Activated B cell treated with CpG ODN at 0.5 μM for 24 hours (primary cell): ENCODE data around the gene LRRC45. TPM values are rescaled to one million over a fixed set of nuclear protein-coding genes. Genes with fewer than 3 reads are reported as not detected.

ENCODE experiments used
- ATAC-seq: fragments of 200-7000 bp; cut with Tn5 transposase; one replicate; pipeline ENCODE4 v1.10.0; 2021; ENCODE audit warnings: low read depth, mild to moderate bottlenecking, moderate library complexity
- CTCF ChIA-PET: fragments of 350-600 bp; sonication (Branson Sonifier 250); formaldehyde crosslinking; loops from one replicate; lab custom pipeline; 2021; ENCODE audit warnings: antibody characterized with exemption; lab: Charles Lee
- POLR2A ChIA-PET: fragments of 350-600 bp; sonication (Branson Sonifier 250); formaldehyde crosslinking; loops from one replicate; lab custom pipeline; 2021; ENCODE audit warnings: antibody characterized with exemption; lab: Charles Lee
- DNase-seq: peaks from one replicate; pipeline ENCODE4 v3.0.0; 2022
- H3K27ac Mint-ChIP-seq: one replicate; pipeline ENCODE4 v1.8.0; 2020; ENCODE audit warnings: mixed read lengths
- H3K27me3 Mint-ChIP-seq: one replicate; pipeline ENCODE4 v1.8.0; 2021; ENCODE audit warnings: mixed read lengths
- H3K36me3 Mint-ChIP-seq: one replicate; pipeline ENCODE4 v1.8.0; 2021; ENCODE audit warnings: low read depth, mixed read lengths
- H3K4me1 Mint-ChIP-seq: one replicate; pipeline ENCODE4 v1.8.0; 2021; ENCODE audit warnings: mixed read lengths
- H3K4me3 Mint-ChIP-seq: one replicate; pipeline ENCODE4 v1.8.0; 2020; ENCODE audit warnings: mild to moderate bottlenecking, mixed read lengths
- H3K9me3 Mint-ChIP-seq: one replicate; pipeline ENCODE4 v1.8.0; 2020; ENCODE audit warnings: mixed read lengths
- CTCF ChIP-seq: fragments of 200-600 bp; IDR thresholded peaks from one replicate; pipeline ENCODE4 v1.8.0; 2022; ENCODE audit warnings: antibody characterized with exemption, mild to moderate bottlenecking
- intact Hi-C: fragments of 100-400 bp; cut with micrococcal nuclease; formaldehyde crosslinking; loops from one replicate; pipeline ENCODE4 v1.15.1; 2024
- total RNA-seq: library from RNA; stranded (reverse); gene quantifications from 2 replicates; pipeline ENCODE4 v1.2.3, GENCODE V29; 2022

LRRC45 gene
- total RNA-seq, 1 donor from 2014 or later, result 10.6 TPM

- TF ChIP-seq CTCF, result no peak
- no peak for ATAC-seq
- CTCF ChIA-PET, result no interaction called here
Measured at GRCh38 chr17:82079001-82079677, 56.0 kb downstream of the LRRC45 start.

GRCh38 chr17:82080048-82080788 lies 57.1 kb downstream of the LRRC45 start:
- Mint-ChIP-seq H3K4me3 (no peak overlapping the region), H3K4me1 (no peaks in the 10 kb centered on the region), H3K36me3 (peaks cover 47% of the 10 kb centered on the region), H3K27me3 (no peaks in the 10 kb centered on the region), H3K9me3 (no peaks in the 10 kb centered on the region), H3K27ac (no peak overlapping the region)
- CTCF ChIA-PET, result no interaction called here
- intact Hi-C loops, result no loop called here
- TF ChIP-seq CTCF, result no peak
- POLR2A ChIA-PET, result interaction anchor here (0.5 kb wide), 1 partner anchor 14 kb away, joined by 9 read pairs; no protein-coding TSS in a partner anchor
- no peak for ATAC-seq
- DNase-seq, result no peak

More at GRCh38 chr17:82079001-82079677, 56.0 kb downstream of the LRRC45 start:
- Mint-ChIP-seq H3K27ac (no peak overlapping the region), H3K9me3 (no peaks in the 10 kb centered on the region), H3K4me3 (no peak overlapping the region), H3K36me3 (peaks cover 38% of the 10 kb centered on the region), H3K4me1 (no peaks in the 10 kb centered on the region), H3K27me3 (peaks cover 3% of the 10 kb centered on the region)
- POLR2A ChIA-PET, result interaction anchor here (0.6 kb wide), 1 partner anchor 155 kb away, joined by 5 read pairs; no protein-coding TSS in a partner anchor
- no peak for DNase-seq
- intact Hi-C loops, result no loop called here

Other genes starting within 250 kb of the LRRC45 start
- gene GCGR, start 219.2 kb upstream of the LRRC45 start, total RNA-seq, result 0.20 TPM in 1 of 2 replicates, not detected in the other
- gene MCRIP1, start 190.0 kb upstream of the LRRC45 start, total RNA-seq, result 75.0 and 90.4 TPM in 2 replicates
- gene PPP1R27, start 188.3 kb upstream of the LRRC45 start, total RNA-seq, result not detected in 2 replicates
- gene P4HB, start 162.8 kb upstream of the LRRC45 start, total RNA-seq, result 202 and 225 TPM in 2 replicates
- gene ARHGDIA, start 152.0 kb upstream of the LRRC45 start, total RNA-seq, result 396 and 464 TPM in 2 replicates
- 85.3 and 99.3 TPM in 2 replicates for gene ALYREF, start 131.7 kb upstream of the LRRC45 start, total RNA-seq
- gene ANAPC11, start 131.6 kb upstream of the LRRC45 start, total RNA-seq, result 64.2 and 83.8 TPM in 2 replicates
- gene NPB, start 121.1 kb upstream of the LRRC45 start, total RNA-seq, result 0.24 and 0.27 TPM in 2 replicates
- gene PCYT2, start 111.9 kb upstream of the LRRC45 start, total RNA-seq, result 40.3 and 44.1 TPM in 2 replicates
- 57.6 and 66.4 TPM in 2 replicates for gene SIRT7, start 105.1 kb upstream of the LRRC45 start, total RNA-seq
- gene MAFG, start 95.6 kb upstream of the LRRC45 start, total RNA-seq, result 27.9 and 30.7 TPM in 2 replicates
- gene PYCR1, start 86.0 kb upstream of the LRRC45 start, total RNA-seq, result 28.5 and 37.2 TPM in 2 replicates
- gene MYADML2, start 76.1 kb upstream of the LRRC45 start, total RNA-seq, result not detected in 2 replicates
- 0.22 TPM in 1 of 2 replicates, not detected in the other for gene NOTUM, start 62.1 kb upstream of the LRRC45 start, total RNA-seq
- 40.0 and 50.0 TPM in 2 replicates for gene ASPSCR1, start 45.7 kb upstream of the LRRC45 start, total RNA-seq
- 37.4 and 41.7 TPM in 2 replicates for gene CENPX, start 427 bp upstream of the LRRC45 start, total RNA-seq
- gene RAC3, start 8.4 kb downstream of the LRRC45 start, total RNA-seq, result 0.49 TPM in 1 of 2 replicates, not detected in the other
- 84.3 and 85.2 TPM in 2 replicates for gene DCXR, start 14.4 kb downstream of the LRRC45 start, total RNA-seq
- gene RFNG, start 28.5 kb downstream of the LRRC45 start, total RNA-seq, result 17.7 and 18.7 TPM in 2 replicates
- 88.7 and 94.7 TPM in 2 replicates for gene GPS1, start 28.6 kb downstream of the LRRC45 start, total RNA-seq
- 127 and 134 TPM in 2 replicates for gene DUS1L, start 42.5 kb downstream of the LRRC45 start, total RNA-seq
- gene FASN, start 74.9 kb downstream of the LRRC45 start, total RNA-seq, result 104 and 121 TPM in 2 replicates
- 56.6 TPM in 2 replicates for gene CCDC57, start 189.5 kb downstream of the LRRC45 start, total RNA-seq
- 24.6 and 26.5 TPM in 2 replicates for gene SLC16A3, start 205.7 kb downstream of the LRRC45 start, total RNA-seq